PC-9 (cell line): ENCODE measurements around the gene PIPOX. TPM values are rescaled to one million over a fixed set of nuclear protein-coding genes. Genes with fewer than 3 reads are reported as not detected.
"Not testable (repeated sequence)": the region's sequence is repeated elsewhere in the genome, so short reads cannot be mapped to it uniquely, and the experiment has no call there.

Experiments
- BruUV-seq: library from RNA; stranded (reverse); fragments of 400-500 nt; replicated peaks from 2 replicates; lab custom pipeline; 2021; lab: Mats Ljungman, UMichigan
- CTCF ChIA-PET: fragments of 300-600 bp; sonication (Branson Sonifier 250); formaldehyde crosslinking; loops from one replicate; lab custom pipeline; 2022; ENCODE audit warnings: antibody characterized with exemption; lab: Charles Lee
- POLR2A ChIA-PET: fragments of 300-600 bp; sonication (Branson Sonifier 250); formaldehyde crosslinking; loops from one replicate; lab custom pipeline; 2022; ENCODE audit warnings: antibody characterized with exemption; ENCODE audit not compliant: unreplicated experiment; lab: Charles Lee
- DNase-seq, 2 experiments: peaks; one replicate each; pipeline versions ENCODE4 v3.0.0 to v3.0.0-alpha.2; 2015 to 2022; ENCODE audit warnings: mixed read lengths in 1 of 2
- H2AFZ ChIP-seq: fragments of 200-600 bp; sonication (generic); 2 replicates; pipeline ENCODE4 v1.8.1; 2017; ENCODE audit warnings: antibody characterized with exemption
- H3F3A ChIP-seq: fragments of 200-600 bp; sonication (generic); 2 replicates; pipeline ENCODE4 v1.8.1; 2017; ENCODE audit warnings: antibody characterized with exemption, mild to moderate bottlenecking, low read depth; ENCODE audit not compliant: insufficient read depth
- H3K27ac ChIP-seq: fragments of 200-600 bp; sonication (generic); 2 replicates; pipeline ENCODE4 v1.6.1; 2016; ENCODE audit warnings: mixed run types
- H3K27me3 ChIP-seq: fragments of 200-600 bp; sonication (generic); 2 replicates; pipeline ENCODE4 v1.6.1; 2016; ENCODE audit warnings: low read depth, mixed run types; ENCODE audit not compliant: insufficient read depth
- H3K36me3 ChIP-seq: fragments of 200-600 bp; sonication (generic); 2 replicates; pipeline ENCODE4 v1.6.1; 2016; ENCODE audit warnings: low read depth, mixed run types
- H3K4me1 ChIP-seq: fragments of 200-600 bp; sonication (generic); replicated peaks from 2 replicates; pipeline ENCODE4 v1.6.1; 2016; ENCODE audit warnings: mixed run types; ENCODE audit not compliant: insufficient read depth
- H3K4me2 ChIP-seq: fragments of 200-600 bp; sonication (generic); 2 replicates; pipeline ENCODE4 v1.6.1; 2017; ENCODE audit warnings: mixed run types
- H3K4me3 ChIP-seq: fragments of 200-600 bp; sonication (generic); 2 replicates; pipeline ENCODE4 v1.6.1; 2016; ENCODE audit warnings: mixed run types
- H3K79me2 ChIP-seq: fragments of 200-600 bp; sonication (generic); 2 replicates; pipeline ENCODE4 v1.6.1; 2017; ENCODE audit warnings: low read depth, mixed run types
- H3K9me2 ChIP-seq: fragments of 200-600 bp; sonication (generic); 2 replicates; pipeline ENCODE4 v1.8.1; 2017; ENCODE audit warnings: mild to moderate bottlenecking; ENCODE audit not compliant: insufficient read depth
- H3K9me3 ChIP-seq: fragments of 200-600 bp; sonication (generic); 2 replicates; pipeline ENCODE4 v1.8.1; 2016; ENCODE audit warnings: low read depth; ENCODE audit not compliant: insufficient read depth
- H4K20me1 ChIP-seq: fragments of 200-600 bp; sonication (generic); 2 replicates; pipeline ENCODE4 v1.8.1; 2017; ENCODE audit not compliant: insufficient read depth
- CTCF ChIP-seq: fragments of 200-600 bp; sonication (generic); conservative IDR thresholded peaks from 2 replicates; pipeline ENCODE4 v1.6.1; 2017; ENCODE audit warnings: mixed run types, antibody characterized with exemption, mild to moderate bottlenecking, moderate library complexity
- EZH2 ChIP-seq: fragments of 200-600 bp; sonication (generic); IDR thresholded peaks from 2 replicates; pipeline ENCODE4 v1.8.0; 2017; ENCODE audit warnings: antibody characterized with exemption, low read depth
- intact Hi-C: fragments of 100-400 bp; cut with micrococcal nuclease; formaldehyde crosslinking; loops from one replicate; pipeline ENCODE4 v1.10.0; 2022; ENCODE audit not compliant: unreplicated experiment
- total RNA-seq: library from RNA; stranded (reverse); gene quantifications from 2 replicates; pipeline ENCODE4 v1.2.3, GENCODE V29; 2021

The PIPOX gene
- total RNA-seq, 1 experiment from 2014 or later = 2.8 TPM

DNA sequence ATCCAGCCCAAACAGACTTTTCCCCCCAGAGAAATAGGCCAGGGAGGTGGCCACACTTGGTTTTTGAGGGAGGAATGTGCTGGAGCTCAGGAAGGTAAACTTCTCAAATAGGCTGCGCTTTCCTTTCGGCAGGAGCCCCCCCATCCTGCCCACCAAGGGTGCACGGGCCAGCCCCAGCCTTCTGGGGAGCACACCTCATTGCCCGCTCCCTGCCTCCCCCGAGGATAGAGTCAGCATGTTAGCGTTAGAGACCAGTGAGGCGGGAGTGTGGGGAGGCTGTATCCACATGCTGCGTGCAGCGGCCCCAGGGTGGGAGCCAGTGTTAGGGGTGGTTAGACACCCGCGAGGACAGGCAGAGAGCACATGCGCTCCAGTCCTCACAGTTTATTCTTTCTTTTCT, 42.3 kb downstream of the PIPOX start:
- Histone ChIP-seq H3K9me2 (no peaks in the 10 kb centered on the region), H3K4me1 (no peaks in the 10 kb centered on the region), H3K27ac (no peak overlapping the region), H4K20me1 (no peaks in the 10 kb centered on the region; the same call in 1 of the 2 replicates), H3K36me3 (0 out of 2 replicates have a peak, but pooled peaks cover 5% of the 10 kb centered on the region), H3K79me2 (no peaks in the 10 kb centered on the region), H3K9me3 (no peaks in the 10 kb centered on the region), H3K4me2 (no peak overlapping the region), H2AFZ (no peak overlapping the region), H3K4me3 (no peak overlapping the region), H3K27me3 (no peaks in the 10 kb centered on the region), H3F3A (no peaks in the 10 kb centered on the region)
- intact Hi-C loops = no loop called here
- TF ChIP-seq CTCF (no peak), EZH2 (no peak)
- ChIA-PET CTCF (no interaction called here), POLR2A (no interaction called here)
- BruUV-seq = no TSS peak
- DNase-seq = no peak

DNA sequence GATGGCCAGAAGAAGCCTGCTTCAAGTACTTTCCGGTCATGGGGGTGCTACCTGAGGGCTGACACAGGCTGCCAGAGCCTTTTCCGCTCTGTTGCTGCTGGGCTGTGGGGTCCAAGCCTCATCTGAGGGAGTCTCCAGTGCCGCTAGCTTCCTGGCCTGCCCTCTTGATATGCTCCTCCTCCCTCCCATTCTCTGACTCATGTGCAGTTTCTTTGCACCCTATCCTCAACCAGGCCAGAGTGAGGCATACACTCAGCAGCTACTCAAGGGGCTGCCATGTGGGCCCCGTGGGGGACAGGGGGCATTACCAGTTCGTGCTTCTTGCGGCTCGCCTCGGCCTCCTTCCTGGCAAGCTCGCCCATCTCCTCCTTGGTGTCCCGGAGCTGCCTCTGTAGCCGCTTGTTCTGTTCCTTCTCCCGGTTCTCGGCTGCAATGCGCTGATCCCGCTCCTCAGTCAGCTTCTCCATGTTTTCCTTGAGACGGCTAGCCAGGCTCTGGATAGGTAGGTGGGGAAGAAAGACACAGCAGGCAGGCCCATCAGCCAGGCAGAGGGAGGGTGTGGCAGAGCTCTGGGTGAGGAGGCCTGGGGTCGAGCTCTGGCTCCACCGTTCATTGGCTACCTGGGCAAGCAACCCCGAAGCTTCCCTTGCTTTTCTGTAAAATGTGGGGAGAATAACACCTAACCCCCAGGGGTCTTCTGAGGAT, 43.8 kb downstream of the PIPOX start:
- H3K27me3 ChIP-seq = no peaks in the 10 kb centered on the region
- no peaks in the 10 kb centered on the region for H3K79me2 ChIP-seq
- no peak overlapping the region for H3K4me3 ChIP-seq
- ChIA-PET CTCF (no interaction called here), POLR2A (no interaction called here)
- no peaks in the 10 kb centered on the region for H3K9me3 ChIP-seq
- no peak overlapping the region for H3K27ac ChIP-seq
- no peaks in the 10 kb centered on the region; the same call in 1 of the 2 replicates for H4K20me1 ChIP-seq
- no peak for DNase-seq
- H3K36me3 ChIP-seq = 0 out of 2 replicates have a peak, but pooled peaks cover 5% of the 10 kb centered on the region
- H3K4me1 ChIP-seq = no peaks in the 10 kb centered on the region
- intact Hi-C loops = no loop called here
- H3F3A ChIP-seq = no peaks in the 10 kb centered on the region
- no peak overlapping the region for H3K4me2 ChIP-seq
- BruUV-seq = no TSS peak
- H3K9me2 ChIP-seq = no peaks in the 10 kb centered on the region
- H2AFZ ChIP-seq = no peak overlapping the region
- TF ChIP-seq CTCF (no peak), EZH2 (no peak)

- BruUV-seq, H3K9me2 ChIP-seq, CTCF ChIA-PET, H3K4me3 ChIP-seq, H2AFZ ChIP-seq, DNase-seq, H3K36me3 ChIP-seq, H3K4me1 ChIP-seq, H3K27me3 ChIP-seq, intact Hi-C loops, H4K20me1 ChIP-seq, POLR2A ChIA-PET, H3K9me3 ChIP-seq, H3K4me2 ChIP-seq, H3K27ac ChIP-seq, H3F3A ChIP-seq, H3K79me2 ChIP-seq: not testable (repeated sequence)
These were observed 45.8 kb downstream of the PIPOX start for GRCh38 chr17:29088782-29089181.
